Measurements from ENCODE around the gene NAGLU.

Gene NAGLU

DNA sequence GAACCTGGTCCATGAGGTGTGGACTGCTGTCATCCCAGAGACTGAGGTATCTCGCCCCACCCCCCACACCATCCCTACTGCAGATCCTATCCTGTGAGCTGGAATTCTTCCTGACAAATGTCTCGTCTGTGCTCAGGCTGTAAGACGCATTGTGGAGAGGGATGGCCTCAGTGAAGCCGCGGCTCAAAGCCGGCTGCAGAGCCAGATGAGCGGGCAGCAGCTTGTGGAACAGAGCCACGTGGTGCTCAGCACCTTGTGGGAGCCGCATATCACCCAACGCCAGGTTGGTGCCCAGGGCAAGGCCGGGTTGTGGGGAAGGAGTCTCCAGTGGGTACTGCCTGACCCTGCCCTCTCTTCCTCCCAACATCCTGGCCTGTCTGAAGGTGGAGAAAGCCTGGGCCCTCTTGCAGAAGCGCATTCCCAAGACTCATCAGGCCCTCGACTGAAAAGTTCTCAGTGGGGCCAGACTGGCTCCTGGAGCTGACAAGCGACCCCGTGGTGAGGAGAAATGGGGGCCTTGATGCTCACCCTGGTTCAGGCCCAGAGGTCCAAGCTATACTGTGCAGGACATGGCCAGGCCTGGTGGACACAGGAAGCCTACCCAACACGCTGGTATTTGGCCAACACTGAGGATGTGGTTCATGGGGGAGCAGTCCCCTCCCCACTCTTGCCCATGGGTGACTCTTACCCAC, 29.6 kb downstream of the NAGLU start:
- no peak for DNase-seq

DNA sequence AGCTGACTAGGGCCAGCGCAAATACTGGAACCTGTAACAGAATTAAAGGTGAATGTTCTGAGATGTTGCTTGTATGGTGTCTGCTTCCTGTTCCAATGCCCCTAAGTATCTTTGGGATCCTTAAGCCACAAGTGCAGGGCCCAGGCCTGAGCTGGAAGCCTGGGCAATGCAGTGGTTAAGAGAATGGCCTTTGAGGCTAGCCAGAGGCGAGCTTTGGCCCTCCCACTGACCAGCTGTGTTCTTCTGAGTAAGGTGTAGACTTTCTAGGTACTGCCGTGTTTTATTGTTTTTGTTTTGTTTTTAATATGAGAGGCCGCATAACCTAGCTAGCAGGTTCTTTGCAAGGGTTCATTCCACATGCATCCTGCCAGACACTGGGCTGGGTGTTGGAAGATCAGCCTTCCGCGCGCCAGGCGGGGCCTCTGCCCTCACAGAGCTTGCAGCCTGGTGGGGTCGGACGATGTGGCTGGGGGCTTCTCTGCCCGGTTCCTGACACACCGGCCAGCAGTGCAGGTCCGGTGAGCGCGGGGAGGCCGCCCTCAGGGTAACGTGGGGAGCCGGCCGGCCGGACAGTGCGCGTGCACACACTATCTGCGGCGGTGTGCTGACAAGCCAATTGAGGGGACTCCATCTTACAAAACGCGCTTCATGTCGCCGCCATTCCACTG, 30.3 kb downstream of the NAGLU start:
- DNase-seq, result no peak

DNA sequence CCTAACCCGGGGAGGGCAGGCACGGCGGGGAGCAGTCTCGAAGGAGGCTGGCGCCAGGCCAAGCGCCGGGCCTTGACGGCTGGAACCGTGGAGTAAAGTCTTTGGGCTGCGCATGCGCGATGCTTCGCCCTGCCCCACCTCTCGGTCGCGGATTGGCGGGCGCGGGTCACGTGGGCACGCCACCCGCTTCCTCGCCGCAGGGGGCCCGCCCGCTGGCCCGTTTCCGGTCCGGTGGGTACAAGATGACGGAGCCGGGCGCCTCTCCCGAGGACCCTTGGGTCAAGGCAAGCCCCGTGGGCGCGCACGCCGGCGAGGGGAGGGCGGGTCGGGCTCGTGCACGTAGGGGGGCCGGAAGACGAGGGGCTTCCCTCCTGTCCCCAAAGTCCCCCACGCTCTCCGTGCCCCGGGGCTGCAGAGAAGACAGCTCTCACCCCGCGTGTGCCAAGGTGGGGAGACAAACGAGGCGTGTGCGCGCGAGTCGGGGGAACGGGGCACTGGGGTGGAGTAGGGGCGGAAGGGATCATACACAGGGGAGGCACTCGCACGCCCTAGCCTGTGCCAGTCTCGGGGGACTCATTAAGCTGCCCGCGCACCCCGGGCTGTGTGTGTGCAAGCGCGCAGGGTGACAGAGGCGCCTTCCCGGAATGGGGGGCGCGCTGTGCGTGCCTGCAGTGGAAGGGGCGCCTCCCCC, 31.0 kb downstream of the NAGLU start, which contains the start of gene MLX:
Gene MLX (plus strand): TSS at position 218 of the 691 bp plus-strand sequence. CDS start 25 bp downstream, at position 243.
- peak; percentile 85 for DNase-seq

DNA sequence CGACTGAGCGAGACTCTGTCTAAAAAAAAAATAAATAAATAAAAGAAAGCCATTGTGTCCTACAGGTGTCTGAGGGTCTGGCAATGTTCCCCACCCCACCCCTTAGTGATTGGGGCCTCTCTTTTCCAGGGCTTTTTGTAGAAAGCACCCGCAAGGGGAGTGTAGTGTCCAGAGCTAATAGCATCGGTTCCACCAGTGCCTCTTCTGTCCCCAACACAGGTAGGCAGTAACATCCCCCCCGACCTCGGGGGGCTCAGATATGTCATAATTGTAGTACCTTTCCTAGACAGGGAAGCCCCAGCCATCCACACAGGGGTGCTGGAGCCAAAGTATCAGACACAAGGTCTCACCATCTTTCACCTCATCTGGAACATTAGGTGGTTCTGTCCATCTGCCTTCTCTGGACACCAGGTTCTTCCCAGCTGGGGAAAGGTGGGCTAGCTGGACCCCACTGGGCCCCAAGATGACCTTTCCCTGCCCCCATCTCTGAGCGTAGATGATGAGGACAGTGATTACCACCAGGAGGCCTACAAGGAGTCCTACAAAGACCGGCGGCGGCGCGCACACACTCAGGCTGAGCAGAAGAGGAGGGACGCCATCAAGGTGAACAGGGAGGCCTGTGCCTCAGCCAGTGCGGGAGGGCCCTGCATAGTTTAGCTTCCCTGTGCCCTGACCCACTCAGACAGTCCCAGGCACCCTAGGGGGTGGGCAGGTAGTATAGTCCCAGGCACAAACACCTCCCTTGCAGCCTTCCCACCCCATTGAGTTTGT, 32.5 kb downstream of the NAGLU start:
- no peak for DNase-seq

DNA sequence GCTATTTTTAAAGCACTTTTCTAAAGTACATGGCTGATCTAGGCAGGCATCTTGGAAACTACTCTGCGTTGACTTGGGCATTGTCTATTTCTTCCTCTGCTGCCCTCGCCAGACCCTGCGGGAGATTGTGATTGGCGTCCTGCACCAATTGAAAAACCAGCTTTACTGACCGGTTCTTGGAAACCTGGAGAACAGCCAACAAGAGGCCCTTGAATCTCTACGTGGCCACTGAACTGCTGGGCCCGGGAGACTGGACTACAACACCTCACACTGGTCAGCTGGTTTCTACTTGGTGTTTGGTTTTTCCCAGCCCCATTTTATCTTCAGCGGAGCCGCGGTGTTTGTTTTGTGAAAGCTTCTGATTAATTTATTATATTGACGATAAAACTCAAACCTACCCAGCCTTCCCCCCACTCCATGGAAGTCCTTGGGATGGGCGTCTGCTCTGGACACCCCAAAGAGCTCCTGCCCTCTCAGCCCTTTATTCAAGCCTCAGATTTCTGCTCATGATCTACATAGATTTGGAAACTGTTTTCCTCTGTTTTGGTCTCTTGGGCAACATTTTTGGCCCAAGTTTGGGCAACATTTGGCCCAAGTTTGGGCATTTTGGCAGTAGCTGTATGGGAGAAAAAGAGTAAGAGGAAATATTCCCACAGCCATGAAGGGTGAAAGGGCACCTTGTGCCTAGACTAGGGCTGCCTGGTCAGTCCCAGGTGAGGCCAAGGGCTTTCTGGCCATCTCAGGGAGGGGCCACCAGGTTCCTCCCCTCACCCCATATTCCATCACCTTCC, 35.6 kb downstream of the NAGLU start:
- DNase-seq, result no peak

DNA sequence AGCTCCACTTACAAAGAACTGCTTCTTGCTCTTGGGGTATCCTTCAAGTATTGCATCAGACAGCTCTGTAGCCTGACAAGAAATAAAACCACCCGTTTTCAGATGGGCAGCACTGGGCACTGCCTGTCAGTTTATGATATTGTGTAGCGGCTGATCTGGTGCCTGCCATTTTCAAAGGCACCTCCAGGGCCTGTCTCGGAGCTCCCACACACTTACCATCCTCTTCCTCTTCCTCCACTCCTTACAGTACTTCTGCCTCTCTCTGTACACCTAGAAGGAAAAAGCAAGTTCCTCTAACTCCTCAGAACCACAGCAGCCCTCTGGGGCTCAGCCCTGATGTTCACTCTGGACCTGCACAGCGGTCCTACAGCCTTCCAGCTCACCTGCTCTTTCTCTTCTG, 37.1 kb downstream of the NAGLU start:
- no peak for DNase-seq

DNA sequence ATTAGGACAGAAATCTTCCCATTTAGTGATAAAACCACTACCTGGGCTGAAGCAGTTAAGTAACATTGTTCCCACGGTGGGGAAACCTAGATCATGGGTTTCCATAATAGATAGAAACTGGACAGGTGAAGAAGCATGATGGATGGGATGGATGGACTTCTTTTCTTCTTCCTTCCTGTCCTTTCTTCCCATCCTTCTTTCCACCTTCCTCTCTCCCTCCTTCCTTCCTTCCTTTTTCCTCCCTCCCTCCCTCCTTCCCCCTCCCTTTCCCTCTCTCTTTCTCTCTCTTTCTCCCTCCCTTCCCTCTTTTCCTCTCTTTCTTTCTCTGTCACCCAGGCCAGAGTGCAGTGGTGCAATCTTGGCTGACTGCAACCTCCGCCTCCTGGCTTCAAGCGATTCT, 38.4 kb downstream of the NAGLU start:
- DNase-seq, result no peak

DNA sequence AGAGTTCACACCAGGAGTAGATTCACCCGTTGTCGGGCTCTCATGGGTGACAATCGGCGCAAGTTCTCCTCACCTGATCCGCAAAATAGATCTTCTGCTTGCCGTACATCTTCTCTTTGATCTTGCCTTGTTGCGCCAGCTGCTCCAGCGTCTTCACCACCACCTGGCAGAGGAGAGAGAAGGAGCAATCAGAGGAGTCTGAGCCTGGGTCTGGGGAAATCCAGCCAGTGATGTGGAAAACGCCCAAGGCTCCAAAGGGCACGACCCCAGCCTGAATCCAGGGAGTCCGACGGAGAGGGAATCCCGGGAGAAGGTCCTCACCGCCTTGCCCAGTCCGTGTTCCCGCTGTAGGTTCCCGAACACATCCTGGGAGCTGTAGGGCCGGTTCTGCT, 41.1 kb downstream of the NAGLU start:
- no peak for DNase-seq

DNA sequence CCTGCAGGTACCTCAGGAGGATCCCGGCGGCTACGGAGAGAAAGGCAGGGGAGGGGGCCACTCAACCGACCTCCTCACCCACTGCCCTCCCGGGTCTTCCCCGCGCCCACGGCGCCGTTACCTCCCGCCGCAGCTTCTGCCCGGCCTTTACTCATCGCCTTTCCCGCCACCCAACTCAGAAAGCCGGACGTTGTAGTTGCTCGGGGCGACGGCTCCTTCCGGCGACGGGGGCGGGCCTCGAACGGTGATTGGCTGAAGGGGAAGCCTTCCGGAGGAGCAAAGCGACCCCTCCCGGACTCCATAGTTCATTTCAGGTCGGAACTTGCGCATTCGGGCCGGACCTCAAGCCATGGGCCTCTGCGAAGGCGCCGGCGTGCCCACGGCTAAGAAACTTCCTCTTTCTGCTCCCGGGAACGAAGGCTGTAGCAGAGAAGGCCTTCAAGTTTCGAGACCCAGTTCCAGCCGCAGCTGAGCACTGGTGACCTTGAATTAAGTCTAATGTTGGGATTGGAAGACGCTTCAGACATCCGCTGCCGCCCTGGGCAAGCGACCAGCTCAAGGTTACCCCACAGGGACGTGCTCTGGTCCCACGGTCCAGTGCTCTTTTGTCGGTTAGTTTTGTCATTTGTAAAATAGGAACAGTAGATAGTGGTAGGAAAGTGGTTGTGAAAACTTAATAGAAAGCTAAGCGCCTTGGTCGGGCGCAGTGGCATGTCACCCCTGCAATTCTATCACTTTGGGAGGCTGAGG, 41.7 kb downstream of the NAGLU start, which contains the start of gene PSMC3IP:
Gene PSMC3IP (minus strand): TSS at position 198 of the 750 bp plus-strand sequence. CDS start 43 bp downstream, at position 155.
- peak; percentile 87 for DNase-seq

DNA sequence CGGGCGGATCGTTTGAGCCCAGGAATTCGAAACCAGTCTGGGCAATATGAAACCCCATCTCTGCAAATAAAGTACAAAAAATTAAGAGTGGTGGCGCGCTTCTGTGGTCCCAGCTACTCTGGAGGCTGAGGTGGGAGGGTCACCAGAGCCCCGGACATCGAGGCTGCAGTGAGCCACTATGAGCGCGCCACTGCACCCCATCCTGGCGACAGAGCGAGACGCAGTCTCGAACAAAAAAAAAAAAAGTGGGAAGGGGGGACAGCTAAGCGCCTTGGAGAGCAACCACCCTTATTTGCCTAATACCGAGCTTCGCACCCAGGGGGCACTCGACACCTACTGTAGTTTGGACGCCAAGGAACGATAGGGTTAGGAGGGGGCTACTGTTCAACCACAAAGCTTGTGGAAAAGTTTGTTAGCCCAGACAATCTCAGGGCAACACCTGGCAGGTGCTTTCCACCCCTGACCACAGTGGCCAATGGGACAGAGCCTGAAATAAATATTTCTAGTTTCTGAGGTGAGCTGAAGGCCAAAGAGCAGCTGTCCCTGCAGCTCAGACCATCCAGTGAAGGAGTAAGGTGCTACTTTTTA, 42.3 kb downstream of the NAGLU start:
- DNase-seq, result peak; percentile 66

DNA sequence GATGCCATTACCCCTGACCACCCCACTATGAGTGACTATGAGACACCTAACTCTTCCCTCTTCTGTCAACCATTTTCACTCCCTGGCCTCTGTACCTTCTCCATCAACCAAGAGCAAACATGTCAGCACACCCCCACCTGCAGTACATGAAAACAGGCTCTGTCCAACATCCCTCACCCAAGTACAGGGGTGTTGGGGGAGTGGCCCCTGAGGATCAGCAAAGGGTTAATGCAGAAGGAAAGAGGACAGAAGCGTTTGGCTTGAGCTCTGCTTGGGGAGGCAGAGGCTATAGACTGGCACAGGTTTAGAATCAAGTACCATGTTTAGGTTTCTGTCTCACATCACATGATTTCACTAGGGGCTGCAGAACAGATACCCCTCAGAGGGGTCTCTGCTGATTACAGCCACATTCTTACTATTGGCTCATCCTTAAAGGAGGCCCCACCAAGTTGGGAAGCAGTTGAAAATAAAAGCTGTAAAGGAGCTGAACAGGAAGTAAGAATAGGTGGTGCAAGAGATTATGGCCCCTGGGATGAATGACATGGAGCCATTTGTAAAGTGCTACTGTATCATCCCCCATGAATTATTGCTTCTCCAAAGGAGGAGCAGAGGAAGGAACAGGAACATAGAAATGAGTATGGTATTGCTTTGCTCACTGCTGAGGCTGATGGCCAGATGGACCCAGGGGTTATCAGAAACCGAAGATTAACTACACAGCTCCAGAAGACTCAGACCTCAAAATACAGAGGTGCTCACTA, 43.9 kb downstream of the NAGLU start:
- DNase-seq, result no peak

DNA sequence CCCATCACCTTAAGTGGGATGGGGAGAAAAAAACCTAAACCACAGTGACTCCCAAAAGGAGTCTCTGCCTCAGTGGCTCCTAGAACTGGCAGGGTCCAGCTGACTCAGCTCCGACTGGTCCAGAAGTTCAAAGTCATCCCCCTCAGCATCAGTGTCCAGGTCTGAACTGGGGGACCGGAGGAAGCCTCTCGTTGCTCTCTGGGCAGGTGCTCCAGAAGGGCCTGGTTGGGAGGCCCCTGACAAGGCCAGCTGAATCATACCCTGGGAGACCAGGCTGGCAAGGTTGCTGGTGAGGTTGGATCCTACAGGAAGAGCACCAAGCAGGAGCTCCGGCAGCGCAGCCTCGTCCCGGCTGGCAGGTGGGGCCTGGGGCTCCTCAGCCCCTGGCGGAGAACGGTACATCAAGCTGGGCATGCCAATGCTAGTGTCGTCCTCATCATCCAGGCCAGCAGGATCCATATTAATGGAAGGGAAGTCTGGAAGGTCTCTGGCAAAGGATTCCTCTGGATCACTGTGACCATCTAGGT, 45.8 kb downstream of the NAGLU start:
- no peak for DNase-seq

DNA sequence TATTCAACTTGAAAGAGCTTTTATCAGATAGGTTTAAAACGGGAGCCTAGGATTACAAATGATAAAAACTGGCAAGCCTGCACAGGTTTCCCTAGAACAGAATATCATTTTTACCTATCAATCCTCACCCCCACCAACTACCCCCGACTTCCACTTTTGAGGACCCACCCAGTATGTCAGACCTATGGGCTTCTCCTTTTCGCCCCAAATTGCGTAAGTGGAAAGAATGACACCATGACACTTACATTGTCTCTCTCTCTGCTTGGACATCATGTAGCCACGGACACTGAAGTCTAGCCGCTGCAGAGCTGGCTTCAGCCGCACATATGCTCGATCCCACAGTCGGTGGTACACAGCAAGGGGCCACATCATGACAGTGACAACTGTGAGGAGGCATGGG, 48.8 kb downstream of the NAGLU start:
- no peak for DNase-seq

DNA sequence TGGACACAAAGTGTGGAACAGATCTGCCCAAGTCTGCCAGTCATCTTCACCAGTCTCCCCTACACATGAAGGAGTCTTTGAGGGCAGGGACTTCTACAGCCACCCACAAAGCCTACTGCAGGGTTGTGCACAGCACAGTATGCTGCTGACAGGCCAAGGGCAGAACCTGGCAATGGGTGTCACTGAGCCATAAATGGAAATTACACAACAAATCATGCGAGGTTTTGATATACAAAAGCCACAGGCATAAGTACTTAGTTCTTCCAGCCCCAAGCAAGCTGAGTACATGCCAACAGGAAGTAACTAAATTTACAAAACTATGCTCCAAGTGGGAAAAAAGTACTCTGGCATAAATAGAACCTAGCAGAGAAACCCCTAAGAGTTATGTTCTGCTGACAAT, 49.3 kb downstream of the NAGLU start:
- no peak for DNase-seq

DNA sequence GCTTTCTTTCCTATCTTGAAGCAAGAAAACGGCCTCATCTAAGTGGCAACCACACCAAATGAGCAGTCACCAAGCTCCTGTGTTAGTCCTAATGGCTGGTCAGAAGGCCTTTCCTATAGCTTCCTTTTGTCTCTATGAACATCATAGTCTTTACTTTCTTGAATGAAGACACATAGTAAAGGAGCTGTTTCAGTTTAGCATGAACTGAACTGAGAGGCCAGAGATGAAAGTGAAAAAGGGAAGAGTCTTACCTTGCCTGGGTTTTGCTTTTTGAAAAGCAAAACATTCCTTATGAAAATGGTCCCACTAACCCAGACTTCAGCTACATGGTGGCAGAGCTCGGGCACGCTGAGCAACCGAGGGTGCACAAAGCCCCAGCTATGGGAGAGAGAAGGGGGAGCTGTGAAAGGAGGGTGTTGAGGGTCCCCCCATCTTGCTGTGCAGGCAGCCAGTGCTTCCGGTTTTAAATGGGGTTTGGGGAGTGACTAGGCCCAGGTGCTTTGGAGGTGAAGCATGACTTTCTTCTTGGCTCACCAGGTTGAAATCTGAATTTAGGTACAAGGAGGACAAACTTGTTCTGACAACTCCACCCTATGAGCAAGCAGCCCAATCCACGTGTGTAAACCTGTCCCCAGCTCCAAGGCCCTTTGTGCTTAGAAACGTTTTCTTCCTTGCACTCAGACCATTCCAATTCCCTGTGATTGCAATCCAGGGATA, 50.6 kb downstream of the NAGLU start:
- no peak for DNase-seq

DNA sequence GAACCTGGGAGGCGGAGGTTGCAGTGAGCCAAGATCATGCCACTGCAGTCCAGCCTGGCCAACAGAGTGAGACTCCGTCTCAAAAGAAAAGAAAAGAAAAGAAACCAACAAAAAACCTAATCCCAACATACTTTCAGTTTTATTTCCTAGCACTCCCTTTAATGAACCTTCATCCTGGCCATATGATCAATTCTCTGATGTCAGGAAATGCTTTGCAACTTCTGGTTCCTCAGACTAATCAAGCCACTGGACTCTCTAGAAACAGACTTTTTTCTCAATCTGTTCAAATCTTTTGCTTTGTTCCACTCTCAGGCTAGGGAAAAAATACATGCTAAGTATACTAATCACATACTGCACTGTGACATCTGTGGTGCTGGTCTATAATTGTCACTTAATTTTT, 54.8 kb downstream of the NAGLU start:
- no peak for DNase-seq

DNA sequence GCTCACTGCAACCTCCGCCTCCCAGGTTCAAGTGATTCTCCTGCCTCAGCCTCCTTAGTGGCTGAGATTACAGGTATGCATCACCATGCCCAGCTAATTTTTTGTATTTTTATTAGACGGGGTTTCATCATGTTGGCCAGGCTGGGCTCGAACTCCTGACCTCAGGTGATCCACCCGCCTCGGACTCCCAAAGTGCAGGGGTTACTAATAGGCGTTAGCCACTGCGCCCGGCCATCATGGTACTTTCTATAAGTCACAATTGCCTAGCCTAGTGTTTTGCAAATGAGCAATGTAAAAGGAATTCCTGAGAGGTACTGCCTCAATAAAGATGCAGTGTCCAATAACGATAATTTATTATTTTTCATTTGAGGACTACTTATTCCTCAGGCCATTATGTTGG, 55.4 kb downstream of the NAGLU start:
- no peak for DNase-seq
